Breast epithelium (tissue), 3 donors: ENCODE measurements around the gene EEF1G.

Source experiments
- CTCF ChIP-seq, 3 donors: fragments of 450-650 bp; IDR thresholded peaks; one replicate each; pipeline ENCODE4 v1.5.1; 2016 to 2017; ENCODE audit warnings: antibody characterized with exemption in 3 of 3, mild to moderate bottlenecking in 3 of 3, moderate library complexity in 3 of 3
- POLR2A ChIP-seq: fragments of 450-650 bp; IDR thresholded peaks from one replicate; pipeline ENCODE4 v1.6.1; 2016; ENCODE audit warnings: antibody characterized with exemption, mild to moderate bottlenecking, moderate library complexity

DNA sequence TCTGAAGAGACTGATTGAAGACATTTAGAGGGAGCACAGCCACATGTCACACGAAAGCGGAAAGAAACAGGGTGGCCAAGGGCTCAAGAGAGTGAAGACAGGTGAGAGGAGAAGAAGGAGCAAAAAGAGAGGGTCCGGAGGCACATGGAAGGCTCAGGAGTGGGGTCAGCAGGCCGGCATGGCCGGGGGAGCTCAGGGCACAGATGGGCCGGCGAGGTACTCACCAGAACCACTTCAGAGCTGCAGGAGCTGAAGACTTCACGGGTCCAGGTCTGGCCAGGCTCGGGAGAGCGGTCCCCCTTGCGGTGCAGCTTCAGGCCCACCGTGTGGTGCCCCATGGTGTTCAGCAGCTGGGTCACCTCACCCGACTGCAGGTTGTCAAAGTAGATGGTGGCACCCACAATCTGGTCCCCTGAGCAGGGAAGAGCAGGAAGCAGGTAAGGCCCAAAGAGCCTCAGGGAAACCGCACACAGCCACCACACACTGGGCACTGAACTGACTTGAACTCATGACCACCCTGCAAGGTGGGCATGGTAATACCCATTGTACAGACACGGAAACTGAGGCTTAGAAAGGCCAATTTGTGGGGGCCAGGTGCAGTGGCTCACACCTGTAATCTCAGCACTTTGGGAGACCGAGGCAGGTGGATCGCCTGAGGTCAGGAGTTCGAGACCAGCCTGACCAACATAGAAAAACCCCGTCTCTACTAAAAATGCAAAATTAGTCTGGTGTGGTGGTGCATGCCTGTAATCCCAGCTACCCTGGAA, 38.7 kb downstream of the EEF1G start:
- TF ChIP-seq CTCF (IDR thresholded peaks at IDR 0.05) (no peak), POLR2A (no peak)
